Measurements from ENCODE around the gene AP3S2.
A peak's percentile ranks its signal among the peaks of the same experiment; 100 is the strongest.

AP3S2 gene

DNA sequence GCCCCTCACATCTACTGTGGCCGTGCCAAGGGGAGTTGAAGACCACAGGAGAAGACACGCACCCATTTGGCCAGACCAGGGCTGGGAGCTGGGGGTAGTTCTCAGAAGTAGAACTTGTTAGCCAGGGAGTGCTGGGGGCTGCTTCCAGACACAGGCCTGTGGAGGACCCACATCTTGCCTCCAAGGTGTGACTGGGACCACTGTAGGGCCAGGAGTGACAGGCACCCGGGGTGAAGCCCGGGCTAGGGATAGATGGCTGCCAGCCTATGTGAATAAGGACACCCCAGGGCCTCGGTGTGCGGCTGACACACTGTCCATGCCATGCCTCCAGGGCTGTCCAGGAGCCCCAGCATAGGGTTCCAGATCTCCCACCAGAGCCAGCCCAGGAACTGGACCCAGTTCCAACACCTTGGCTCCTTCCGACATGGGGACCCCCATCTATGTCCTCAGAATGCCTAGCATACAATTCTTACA lies 80.9 kb downstream of the AP3S2 start:
- peak overlapping the region; percentile 87 for H3K4me3 ChIP-seq (ENCODE audit: low read depth, low read length)
- DNase-seq (ENCODE audit: low read depth): no peak
- in situ Hi-C loops (cut with HindIII; ENCODE audit: low sequenced_read_pairs): no loop called here
- TF ChIP-seq, protein P1, sequence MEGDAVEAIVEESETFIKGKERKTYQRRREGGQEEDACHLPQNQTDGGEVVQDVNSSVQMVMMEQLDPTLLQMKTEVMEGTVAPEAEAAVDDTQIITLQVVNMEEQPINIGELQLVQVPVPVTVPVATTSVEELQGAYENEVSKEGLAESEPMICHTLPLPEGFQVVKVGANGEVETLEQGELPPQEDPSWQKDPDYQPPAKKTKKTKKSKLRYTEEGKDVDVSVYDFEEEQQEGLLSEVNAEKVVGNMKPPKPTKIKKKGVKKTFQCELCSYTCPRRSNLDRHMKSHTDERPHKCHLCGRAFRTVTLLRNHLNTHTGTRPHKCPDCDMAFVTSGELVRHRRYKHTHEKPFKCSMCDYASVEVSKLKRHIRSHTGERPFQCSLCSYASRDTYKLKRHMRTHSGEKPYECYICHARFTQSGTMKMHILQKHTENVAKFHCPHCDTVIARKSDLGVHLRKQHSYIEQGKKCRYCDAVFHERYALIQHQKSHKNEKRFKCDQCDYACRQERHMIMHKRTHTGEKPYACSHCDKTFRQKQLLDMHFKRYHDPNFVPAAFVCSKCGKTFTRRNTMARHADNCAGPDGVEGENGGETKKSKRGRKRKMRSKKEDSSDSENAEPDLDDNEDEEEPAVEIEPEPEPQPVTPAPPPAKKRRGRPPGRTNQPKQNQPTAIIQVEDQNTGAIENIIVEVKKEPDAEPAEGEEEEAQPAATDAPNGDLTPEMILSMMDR (IDR thresholded peaks at IDR 0.05; ENCODE audit: low read depth, low read length, missing control alignments): no peak

DNA sequence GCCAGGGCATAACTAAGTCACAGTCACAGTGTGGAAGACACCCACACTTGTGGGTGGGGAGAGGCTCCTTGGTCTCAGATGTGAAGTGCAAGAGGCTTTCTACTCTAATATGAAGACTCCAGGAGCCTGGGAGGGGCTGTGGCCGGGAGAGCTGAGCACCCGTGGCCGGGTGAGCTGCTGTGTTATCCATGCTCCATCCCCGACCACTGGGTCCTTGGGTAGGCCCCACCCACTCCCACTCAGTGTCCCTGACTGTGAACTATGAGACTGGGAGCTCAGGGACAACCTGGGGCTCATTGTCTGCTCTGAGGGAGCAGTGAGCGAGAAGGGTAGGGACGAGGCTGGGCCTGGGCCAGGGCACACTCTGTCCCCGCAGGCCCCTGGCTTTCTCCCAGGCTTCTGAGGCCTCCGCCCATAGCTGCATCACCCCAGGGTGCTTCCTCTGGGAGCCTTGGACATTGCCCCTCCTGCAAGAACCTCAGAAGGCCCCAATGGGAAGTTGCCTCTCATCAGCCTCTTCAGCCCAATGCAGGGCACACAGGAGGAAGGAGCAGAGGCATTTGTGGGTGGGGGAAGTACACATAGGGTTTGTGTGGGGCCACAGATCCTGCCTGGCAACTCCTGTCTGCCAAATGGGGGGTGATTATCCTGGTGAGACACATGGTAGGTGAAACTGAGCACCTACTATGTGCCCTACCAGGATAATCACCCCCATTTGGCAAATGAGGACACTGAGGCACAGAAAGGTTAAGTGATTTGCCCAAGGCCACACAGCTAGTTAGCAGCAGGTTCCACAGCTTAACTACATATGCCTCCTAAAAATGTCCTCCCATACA lies 81.6 kb downstream of the AP3S2 start:
- peak overlapping the region; percentile 87 for H3K4me3 ChIP-seq (ENCODE audit: low read depth, low read length)
- in situ Hi-C loops (cut with HindIII; ENCODE audit: low sequenced_read_pairs): no loop called here
- TF ChIP-seq, protein P1 (IDR thresholded peaks at IDR 0.05; ENCODE audit: low read depth, low read length, missing control alignments): no peak
- no peak for DNase-seq (ENCODE audit: low read depth)

- TF ChIP-seq, protein P1 (IDR thresholded peaks at IDR 0.05; ENCODE audit: low read depth, low read length, missing control alignments): no peak
- no peak overlapping the region for H3K4me3 ChIP-seq (ENCODE audit: low read depth, low read length)
- no peak for DNase-seq (ENCODE audit: low read depth)
- in situ Hi-C loops (cut with HindIII; ENCODE audit: low sequenced_read_pairs): no loop called here
These were observed 83.0 kb downstream of the AP3S2 start for GRCh38 chr15:89810837-89811236.

DNA sequence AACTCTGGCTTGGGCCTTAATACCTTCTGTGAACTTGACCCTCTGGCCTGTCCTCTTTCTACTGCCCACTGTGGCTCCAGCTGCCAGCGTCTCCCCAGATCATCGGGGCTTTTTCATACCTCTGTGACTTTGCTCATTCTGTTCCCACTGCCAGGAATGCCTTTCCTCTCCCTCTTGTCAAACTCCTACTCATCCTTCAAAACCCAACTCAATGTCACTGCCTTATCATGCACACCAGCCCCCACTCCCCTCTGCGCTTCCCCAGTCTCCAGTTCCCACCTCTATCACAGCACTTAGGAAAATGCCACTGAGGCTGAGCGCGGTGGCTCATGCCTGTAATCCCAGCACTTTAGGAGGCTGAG lies 84.0 kb downstream of the AP3S2 start:
- no peak for DNase-seq (ENCODE audit: low read depth)
- TF ChIP-seq, protein P1 (IDR thresholded peaks at IDR 0.05; ENCODE audit: low read depth, low read length, missing control alignments): no peak
- in situ Hi-C loops (cut with HindIII; ENCODE audit: low sequenced_read_pairs): no loop called here
- no peak overlapping the region for H3K4me3 ChIP-seq (ENCODE audit: low read depth, low read length)

GRCh38 chr15:89809093-89809786 lies 84.6 kb downstream of the AP3S2 start:
- in situ Hi-C loops (cut with HindIII; ENCODE audit: low sequenced_read_pairs): no loop called here
- TF ChIP-seq, protein P1 (IDR thresholded peaks at IDR 0.05; ENCODE audit: low read depth, low read length, missing control alignments): no peak
- DNase-seq (ENCODE audit: low read depth): peak; percentile 19

GRCh38 chr15:89808160-89808870 lies 85.5 kb downstream of the AP3S2 start:
- no peak overlapping the region for H3K4me3 ChIP-seq (ENCODE audit: low read depth, low read length)
- no peak for DNase-seq (ENCODE audit: low read depth)
- in situ Hi-C loops (cut with HindIII; ENCODE audit: low sequenced_read_pairs): no loop called here
- TF ChIP-seq, protein P1 (IDR thresholded peaks at IDR 0.05; ENCODE audit: low read depth, low read length, missing control alignments): no peak

More at GRCh38 chr15:89809093-89809786, 84.6 kb downstream of the AP3S2 start:
- H3K4me3 ChIP-seq (ENCODE audit: low read depth, low read length): no peak overlapping the region

All from astrocyte of the cerebellum (primary cell).